H54 (cell line): Measurements from ENCODE around the gene CTNNA2.
"Not testable (repeated sequence)": the region's sequence is repeated elsewhere in the genome, so short reads cannot be mapped to it uniquely, and the experiment has no call there.

Experiments
- DNase-seq: peaks from one replicate; pipeline ENCODE4 v3.0.0; 2011; ENCODE audit warnings: low spot score, mixed read lengths; ENCODE audit not compliant: insufficient read length
- FAIRE-seq: peaks from 3 replicates; lab custom pipeline; 2011; peaks lifted over from hg19 to GRCh38; lab: Jason Lieb, UNC
- POLR2A ChIP-seq: IDR thresholded peaks from 2 replicates; pipeline ENCODE4 v1.6.1; 2011; ENCODE audit warnings: low read depth, mild to moderate bottlenecking, low read length

The CTNNA2 gene

DNA sequence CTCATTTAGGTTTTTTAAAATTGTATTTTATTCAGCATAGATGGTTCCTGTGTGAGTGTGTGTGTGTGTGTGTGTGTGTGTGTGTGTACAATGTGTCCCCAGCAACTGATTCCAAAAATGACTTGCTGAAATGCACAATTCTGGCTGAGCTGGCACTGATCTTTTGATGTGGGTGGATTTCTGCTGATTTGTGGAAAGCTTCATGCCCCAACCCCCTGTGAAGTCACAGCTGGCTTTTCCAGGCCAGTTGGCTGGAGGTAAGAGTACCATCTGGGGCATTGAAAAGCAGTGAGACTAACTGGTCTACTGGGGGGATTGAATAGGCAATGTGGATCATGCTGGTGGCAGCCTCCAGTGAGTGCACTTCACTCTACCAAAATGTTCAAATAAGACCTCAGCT lies 604.5 kb downstream of the CTNNA2 start:
- no peak for TF ChIP-seq POLR2A
- no peak for DNase-seq
- FAIRE-seq, result no peak

DNA sequence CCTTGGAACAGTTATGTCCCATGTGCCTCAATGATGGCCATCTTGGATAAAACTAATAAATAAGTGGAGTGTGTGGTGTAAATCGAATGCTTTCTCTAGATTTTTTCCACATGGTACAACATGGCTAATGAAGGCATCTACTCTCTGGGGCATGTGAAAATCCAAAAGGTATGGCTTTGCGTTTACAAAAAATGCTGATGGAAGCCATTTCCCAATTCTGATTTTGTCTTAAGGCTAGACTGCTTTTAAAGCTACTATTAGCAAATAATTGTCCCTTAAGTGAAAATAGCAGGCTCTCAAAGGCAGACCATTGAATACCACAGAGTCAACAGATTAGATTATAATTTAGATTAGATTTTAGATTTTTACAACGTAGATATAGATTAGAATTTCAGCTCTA lies 608.0 kb downstream of the CTNNA2 start:
- no peak for DNase-seq
- FAIRE-seq, result no peak
- no peak for TF ChIP-seq POLR2A

DNA sequence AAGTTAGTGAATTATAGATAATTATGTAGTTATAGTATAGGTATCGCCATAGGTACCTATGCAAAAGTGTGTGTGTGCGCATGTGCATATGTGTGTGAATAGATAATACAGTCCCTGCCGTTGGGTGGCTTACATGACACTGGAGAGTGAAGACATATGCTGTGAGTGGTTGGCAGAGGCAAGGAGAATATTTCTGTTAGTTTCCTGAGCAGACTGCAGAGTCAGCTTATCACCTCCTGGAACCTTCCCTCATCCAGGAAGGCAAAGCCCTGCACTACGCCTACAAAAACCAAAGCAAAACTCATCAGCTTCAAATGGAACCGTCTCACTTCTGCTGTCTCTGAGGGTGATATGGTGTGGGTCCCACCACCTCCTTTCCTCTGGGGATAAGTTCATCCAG lies 609.8 kb downstream of the CTNNA2 start:
- DNase-seq (no peak), FAIRE-seq (no peak)
- TF ChIP-seq POLR2A, result no peak

- DNase-seq (no peak), FAIRE-seq (no peak)
These were observed 613.8 kb downstream of the CTNNA2 start for GRCh38 chr2:80126596-80127189.

GRCh38 chr2:80128080-80128479 lies 615.2 kb downstream of the CTNNA2 start:
- no peak for FAIRE-seq
- TF ChIP-seq POLR2A, result no peak
- DNase-seq, result no peak

More at GRCh38 chr2:80126596-80127189, 613.8 kb downstream of the CTNNA2 start:
- no peak for TF ChIP-seq POLR2A

DNA sequence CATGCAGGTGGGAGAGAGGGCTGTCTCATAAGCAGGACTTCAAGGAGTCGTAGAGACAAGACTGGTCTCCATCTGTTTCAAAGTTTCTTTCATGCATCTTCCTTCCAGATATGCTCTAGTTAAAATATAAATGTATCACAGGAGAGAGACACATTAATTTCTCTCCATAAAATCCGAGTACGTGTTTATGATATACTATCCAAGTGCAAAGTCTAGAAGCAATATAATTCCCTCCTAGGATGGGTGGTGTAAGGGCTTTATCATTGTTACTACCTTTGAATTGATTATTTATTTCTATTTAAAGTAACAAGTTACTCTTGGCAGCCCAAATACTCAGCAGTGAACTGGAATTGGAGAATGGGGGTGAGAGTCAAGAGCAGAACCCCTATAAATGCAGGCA lies 619.4 kb downstream of the CTNNA2 start:
- no peak for TF ChIP-seq POLR2A
- no peak for FAIRE-seq
- no peak for DNase-seq

- DNase-seq, result no peak
- TF ChIP-seq POLR2A, result no peak
- no peak for FAIRE-seq
These were observed 622.1 kb downstream of the CTNNA2 start for GRCh38 chr2:80135001-80135400.

DNA sequence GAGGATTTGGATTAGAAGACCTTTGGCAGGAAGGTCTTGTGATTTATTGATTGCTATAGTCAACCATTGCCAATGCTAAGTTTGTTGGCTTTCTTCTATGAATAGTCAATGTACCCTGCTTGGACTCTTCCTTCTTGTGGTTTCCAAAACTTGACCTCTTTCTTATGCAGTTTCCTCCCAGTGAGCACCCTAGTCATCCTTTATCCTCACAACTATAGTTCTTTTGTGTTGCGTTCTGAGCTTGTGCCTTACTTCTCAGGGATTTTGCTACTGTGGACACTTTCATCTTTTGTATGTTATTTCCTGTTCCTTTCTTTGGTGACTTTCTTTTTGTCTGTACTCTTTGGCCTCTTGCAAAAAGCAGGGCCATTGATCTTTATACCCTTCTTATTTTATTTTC lies 623.5 kb downstream of the CTNNA2 start:
- no peak for TF ChIP-seq POLR2A
- FAIRE-seq (no peak), DNase-seq (no peak)

DNA sequence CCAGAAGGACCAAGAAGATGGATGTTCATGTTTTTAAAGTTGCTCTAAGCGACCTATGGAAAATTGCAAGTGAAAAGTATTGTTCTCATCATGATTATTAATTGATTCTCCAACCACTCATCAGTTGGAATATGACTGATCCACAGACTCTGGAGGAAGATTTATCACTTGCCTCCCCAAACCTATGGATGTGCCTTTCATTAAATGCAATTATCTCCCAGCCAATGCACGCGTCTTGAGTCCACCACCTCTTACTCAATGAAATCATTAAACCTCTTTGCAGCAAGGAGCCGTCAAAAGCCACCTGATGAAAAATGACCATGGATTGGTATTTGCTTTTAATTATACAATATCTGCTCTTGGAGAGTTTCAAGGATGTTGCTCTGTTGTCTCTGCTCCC lies 626.1 kb downstream of the CTNNA2 start:
- no peak for DNase-seq
- no peak for FAIRE-seq
- no peak for TF ChIP-seq POLR2A

DNA sequence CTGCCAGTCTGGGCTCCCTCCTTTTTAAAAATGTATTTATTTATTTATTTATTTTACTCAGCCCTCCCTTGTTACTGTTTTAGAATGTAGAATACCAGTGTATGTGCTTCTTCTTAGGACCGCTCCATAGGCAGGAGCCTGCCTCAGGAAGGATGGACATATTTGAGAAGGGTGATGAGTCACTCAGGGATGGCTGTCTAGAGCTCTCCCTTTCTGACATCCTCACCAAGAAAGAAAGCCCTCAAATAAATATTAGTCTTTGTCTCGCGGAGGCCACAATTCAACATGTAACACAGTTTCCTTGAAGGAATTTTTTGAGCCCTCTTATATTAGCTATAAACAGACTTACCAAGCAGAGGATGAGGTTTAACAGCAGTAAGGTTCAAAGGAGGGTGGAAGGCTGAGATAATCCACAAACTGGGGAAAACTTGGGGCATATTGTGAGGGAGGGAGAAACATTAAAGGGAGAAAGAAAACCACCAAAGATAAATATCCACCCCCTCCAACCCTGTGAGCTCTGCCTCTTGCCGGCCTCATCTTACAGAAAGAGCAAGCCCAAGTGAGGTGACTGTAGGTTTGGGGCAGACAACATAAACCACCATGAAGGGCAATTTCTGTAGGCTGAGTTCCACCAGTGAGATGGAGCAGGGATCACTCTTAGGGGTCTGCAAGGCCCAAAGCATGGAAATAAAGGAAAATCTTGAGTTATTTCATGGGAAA lies 628.3 kb downstream of the CTNNA2 start:
- no peak for TF ChIP-seq POLR2A
- FAIRE-seq, result no peak
- no peak for DNase-seq

DNA sequence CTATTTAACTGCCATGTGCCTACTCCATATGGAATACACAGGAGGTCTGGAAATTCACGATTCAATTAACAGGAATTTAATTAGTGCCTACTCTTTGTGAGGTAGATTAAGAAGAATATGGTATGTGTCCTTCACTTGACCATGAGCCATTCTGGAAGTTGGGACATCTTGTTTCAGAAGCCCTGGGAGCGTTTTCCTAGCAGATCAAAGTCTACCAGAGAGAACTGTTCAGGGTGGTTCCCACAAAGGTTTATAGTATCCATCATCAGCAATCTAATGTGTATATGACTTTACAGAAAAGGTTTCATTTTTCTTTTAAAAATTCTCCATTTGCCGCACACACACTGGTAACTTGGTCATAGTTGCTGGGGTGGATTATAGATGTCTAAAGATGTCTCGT lies 632.6 kb downstream of the CTNNA2 start:
- FAIRE-seq, result no peak
- TF ChIP-seq POLR2A, result no peak
- DNase-seq, result no peak

DNA sequence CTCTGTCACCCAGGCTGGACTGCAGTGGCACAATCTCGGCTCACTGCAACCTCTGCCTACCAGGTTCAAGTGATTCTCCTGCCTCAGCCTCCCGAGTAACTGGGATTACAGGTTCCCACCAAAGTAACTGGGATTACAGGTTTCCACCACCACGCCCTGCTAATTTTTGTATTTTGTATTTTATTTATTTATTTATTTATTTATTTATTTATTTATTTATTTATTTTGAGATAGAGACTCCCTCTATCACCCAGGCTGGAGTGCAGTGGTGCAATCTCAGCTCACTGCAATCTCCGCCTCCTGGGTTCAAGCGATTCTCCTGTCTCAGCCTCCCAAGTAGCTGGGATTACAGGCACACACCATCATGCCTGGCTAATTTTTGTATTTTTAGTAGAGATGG lies 633.9 kb downstream of the CTNNA2 start:
- not testable (repeated sequence) for DNase-seq, FAIRE-seq

DNA sequence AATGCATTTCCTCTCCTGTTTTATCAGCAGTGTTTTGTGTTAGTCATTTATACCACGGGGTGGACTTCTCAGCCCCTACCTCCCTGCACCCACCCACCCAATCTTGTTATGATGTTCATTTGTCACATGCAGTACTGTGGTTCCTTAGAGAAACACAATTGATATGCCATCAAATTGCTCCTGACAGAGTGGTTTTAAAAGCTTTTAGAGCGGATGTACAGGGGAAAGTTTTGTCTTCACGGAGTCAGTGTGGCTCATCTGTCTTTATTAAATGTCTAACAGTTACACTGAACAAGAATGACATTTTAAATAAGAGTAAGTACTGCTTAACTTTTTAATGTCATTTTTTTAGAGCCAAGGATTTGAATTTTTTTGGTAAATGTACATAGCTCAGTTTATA lies 634.8 kb downstream of the CTNNA2 start:
- no peak for TF ChIP-seq POLR2A
- FAIRE-seq (no peak), DNase-seq (no peak)

DNA sequence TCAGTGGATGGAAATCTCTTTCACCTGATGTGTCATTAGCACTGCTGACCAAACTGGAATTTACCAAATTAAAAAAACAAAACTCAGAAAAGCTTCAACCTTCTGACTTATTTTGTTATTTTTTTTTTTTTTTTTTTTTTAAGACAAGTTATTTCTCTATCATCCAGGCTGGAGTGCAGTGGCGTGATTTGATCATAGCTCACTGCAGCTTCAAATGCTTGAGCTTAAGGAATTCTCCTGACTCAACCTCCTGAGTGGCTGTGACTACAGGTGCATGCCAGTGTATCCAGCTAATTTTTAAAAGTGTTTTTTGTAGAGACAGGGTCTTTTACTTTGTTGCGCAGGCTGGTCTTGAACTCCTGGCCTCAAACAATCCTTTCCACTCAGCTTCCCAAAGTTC lies 636.1 kb downstream of the CTNNA2 start:
- no peak for TF ChIP-seq POLR2A
- DNase-seq (no peak), FAIRE-seq (no peak)

- no peak for TF ChIP-seq POLR2A
- DNase-seq (no peak), FAIRE-seq (no peak)
These were observed 637.1 kb downstream of the CTNNA2 start for GRCh38 chr2:80149991-80150390.

- DNase-seq, result no peak
- no peak for FAIRE-seq
- no peak for TF ChIP-seq POLR2A
These were observed 638.4 kb downstream of the CTNNA2 start for GRCh38 chr2:80151248-80151647.
